Astrocyte (in vitro differentiated cells and primary cell): ENCODE results near the gene PAM.

Experiments used
- EZH2 ChIP-seq: IDR thresholded peaks from 2 replicates; pipeline ENCODE4 v1.6.1; 2012; ENCODE audit warnings: mild to moderate bottlenecking, low read length, inconsistent platforms; ENCODE audit not compliant: insufficient read depth
- TF ChIP-seq, protein P1 (sequence below): IDR thresholded peaks from 2 replicates; pipeline ENCODE4 v1.5.1; 2011; ENCODE audit warnings: low read depth, mild to moderate bottlenecking, inconsistent platforms, low read length, moderate library complexity; ENCODE audit not compliant: insufficient read depth

DNA sequence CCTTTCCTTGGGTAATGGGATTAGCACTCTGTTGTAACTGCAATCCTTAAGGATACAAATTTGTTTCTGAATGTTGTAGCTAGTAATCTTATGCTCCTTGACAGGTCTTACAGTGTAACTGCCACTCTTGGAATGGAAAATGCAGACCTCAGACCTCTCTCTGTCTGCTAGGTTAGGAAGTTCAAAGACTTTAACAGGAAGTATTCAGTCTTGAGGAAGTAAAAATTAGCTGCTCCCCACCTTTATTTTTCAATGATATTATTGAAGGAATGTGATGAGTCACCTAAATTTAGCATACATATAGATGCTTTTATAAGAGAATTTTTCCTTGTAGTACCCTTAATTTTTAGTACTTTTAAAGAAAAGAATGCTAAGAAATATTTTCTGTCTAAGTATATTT lies 71.5 kb downstream of the PAM start:
- TF ChIP-seq, protein P1, sequence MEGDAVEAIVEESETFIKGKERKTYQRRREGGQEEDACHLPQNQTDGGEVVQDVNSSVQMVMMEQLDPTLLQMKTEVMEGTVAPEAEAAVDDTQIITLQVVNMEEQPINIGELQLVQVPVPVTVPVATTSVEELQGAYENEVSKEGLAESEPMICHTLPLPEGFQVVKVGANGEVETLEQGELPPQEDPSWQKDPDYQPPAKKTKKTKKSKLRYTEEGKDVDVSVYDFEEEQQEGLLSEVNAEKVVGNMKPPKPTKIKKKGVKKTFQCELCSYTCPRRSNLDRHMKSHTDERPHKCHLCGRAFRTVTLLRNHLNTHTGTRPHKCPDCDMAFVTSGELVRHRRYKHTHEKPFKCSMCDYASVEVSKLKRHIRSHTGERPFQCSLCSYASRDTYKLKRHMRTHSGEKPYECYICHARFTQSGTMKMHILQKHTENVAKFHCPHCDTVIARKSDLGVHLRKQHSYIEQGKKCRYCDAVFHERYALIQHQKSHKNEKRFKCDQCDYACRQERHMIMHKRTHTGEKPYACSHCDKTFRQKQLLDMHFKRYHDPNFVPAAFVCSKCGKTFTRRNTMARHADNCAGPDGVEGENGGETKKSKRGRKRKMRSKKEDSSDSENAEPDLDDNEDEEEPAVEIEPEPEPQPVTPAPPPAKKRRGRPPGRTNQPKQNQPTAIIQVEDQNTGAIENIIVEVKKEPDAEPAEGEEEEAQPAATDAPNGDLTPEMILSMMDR, result no peak
- no peak for TF ChIP-seq EZH2
